Erythroblast (primary cell): ENCODE results near the gene ERBB4.

ENCODE experiments used
- GATA1 ChIP-seq: IDR thresholded peaks from 2 replicates; pipeline ENCODE4 v1.6.1; 2011; ENCODE audit warnings: low read depth, mild to moderate bottlenecking, control low read depth, low read length, moderate library complexity
- POLR2A ChIP-seq: IDR thresholded peaks from 2 replicates; pipeline ENCODE4 v1.6.1; 2011; ENCODE audit warnings: mild to moderate bottlenecking, low read length

DNA sequence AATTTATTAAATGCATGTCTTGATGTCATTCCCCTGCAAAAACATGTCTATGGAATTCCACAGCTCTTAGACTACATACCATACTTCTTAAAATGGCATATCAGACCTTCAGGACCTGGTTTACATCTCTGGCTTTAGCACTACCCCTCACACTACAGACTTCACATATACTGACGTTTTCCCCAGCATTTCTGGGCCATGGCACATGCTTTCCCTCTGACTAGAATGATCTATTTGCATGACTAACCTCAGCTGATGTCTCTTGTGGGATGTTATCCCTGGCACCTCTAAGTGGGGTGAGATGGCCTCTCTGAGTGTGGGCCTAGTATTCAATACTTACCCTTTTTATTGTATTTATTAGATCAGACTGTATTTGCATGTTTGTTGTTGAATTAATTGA is 381.6 kb downstream of the ERBB4 start:
- TF ChIP-seq POLR2A (no peak), GATA1 (no peak)
